ENCODE measurements around the gene KCNMA1.

DNA sequence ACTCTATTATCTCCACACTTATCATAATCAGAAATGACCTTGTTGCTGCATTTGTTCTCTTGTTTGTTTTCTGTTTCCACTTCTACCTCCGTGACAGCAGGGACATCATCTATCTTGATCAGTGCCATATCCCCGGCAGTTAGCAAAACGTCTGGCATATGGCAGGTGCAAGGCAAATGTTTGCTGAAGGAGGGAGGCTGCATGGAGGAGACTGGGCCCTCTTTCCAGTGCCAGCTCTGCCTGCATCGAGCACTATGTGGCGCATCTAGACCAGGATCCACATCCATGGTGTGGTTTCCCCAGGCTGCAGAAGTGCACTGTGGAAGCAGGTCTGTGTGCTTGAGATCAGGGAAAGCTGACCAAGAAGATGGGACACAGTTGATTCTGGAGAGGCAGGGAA is 181.2 kb downstream of the KCNMA1 start:
- TF ChIP-seq, protein P1, sequence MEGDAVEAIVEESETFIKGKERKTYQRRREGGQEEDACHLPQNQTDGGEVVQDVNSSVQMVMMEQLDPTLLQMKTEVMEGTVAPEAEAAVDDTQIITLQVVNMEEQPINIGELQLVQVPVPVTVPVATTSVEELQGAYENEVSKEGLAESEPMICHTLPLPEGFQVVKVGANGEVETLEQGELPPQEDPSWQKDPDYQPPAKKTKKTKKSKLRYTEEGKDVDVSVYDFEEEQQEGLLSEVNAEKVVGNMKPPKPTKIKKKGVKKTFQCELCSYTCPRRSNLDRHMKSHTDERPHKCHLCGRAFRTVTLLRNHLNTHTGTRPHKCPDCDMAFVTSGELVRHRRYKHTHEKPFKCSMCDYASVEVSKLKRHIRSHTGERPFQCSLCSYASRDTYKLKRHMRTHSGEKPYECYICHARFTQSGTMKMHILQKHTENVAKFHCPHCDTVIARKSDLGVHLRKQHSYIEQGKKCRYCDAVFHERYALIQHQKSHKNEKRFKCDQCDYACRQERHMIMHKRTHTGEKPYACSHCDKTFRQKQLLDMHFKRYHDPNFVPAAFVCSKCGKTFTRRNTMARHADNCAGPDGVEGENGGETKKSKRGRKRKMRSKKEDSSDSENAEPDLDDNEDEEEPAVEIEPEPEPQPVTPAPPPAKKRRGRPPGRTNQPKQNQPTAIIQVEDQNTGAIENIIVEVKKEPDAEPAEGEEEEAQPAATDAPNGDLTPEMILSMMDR (conservative IDR thresholded peaks at IDR 0.05), result no peak
- no peak for TF ChIP-seq EZH2 (IDR thresholded peaks at IDR 0.05; ENCODE audit: low read depth)

Data from PC-9 (cell line).